22Rv1 (cell line): ENCODE measurements around the gene SRPRB.

Experiments used
- H3K27ac ChIP-seq: fragments of 450-650 bp; 2 replicates; pipeline ENCODE4 v1.5.1; 2017
- ZFX ChIP-seq: fragments of 450-650 bp; IDR thresholded peaks from 2 replicates; pipeline ENCODE4 v1.6.1; 2017; ENCODE audit warnings: antibody characterized with exemption, borderline replicate concordance
- TF ChIP-seq, protein P1 (sequence below): fragments of 450-650 bp; IDR thresholded peaks from 2 replicates; pipeline ENCODE4 v1.5.1; 2017; ENCODE audit warnings: mild to moderate bottlenecking

The SRPRB gene

DNA sequence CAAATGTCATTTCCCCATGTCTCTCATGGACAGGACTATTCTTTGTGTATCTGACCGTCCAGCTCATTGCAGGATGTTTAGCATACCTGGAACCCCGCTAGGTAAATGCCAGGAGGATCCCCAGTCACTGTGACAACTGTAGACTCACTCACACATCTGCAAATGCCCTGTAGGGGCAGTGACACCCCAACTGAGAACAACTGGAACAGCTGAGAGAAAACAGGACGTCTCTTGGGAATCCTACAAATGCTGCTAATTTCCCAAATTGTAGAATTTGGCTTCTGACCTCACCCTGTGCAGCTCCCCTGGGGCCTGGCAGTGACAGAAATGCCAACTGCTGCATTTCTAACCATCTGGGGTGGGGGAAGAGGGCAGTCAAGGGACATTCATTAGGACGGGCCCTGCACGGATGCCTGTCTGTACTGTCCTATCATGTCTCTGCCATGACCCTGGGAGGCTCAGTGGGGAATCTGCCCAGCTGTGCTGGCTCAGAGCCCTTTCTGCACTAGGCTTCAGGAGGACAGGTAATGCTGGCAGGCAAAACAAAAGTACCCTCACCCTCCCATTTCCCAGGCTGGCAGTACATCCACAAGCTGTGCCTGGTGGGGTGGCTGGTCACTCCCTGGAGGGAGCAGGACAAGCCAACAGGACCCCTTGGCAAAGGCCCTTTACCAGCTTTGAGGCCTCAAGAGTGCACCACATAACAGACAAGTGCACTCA lies 59.7 kb downstream of the SRPRB start:
- no peak overlapping the region for H3K27ac ChIP-seq

DNA sequence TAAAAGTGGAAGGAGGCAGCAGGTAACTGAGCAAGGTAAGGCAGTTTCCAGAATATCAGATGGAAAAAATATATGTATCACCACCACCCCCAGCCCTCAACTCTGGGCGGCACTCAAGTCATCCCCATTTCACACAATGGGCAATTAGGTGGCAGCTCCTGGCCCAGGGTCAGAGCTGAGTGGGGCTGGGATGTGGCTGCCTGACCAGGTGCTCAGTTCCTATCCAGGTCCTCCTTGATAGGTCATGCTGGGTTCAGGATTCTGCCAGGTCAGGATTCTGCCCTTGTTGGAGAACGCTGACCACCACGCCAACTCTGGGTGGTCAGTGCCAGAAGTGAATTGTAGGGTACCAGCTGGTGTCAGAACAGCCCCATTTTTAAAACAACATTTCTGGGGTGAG lies 60.5 kb downstream of the SRPRB start:
- no peak for TF ChIP-seq ZFX
- TF ChIP-seq, protein P1, sequence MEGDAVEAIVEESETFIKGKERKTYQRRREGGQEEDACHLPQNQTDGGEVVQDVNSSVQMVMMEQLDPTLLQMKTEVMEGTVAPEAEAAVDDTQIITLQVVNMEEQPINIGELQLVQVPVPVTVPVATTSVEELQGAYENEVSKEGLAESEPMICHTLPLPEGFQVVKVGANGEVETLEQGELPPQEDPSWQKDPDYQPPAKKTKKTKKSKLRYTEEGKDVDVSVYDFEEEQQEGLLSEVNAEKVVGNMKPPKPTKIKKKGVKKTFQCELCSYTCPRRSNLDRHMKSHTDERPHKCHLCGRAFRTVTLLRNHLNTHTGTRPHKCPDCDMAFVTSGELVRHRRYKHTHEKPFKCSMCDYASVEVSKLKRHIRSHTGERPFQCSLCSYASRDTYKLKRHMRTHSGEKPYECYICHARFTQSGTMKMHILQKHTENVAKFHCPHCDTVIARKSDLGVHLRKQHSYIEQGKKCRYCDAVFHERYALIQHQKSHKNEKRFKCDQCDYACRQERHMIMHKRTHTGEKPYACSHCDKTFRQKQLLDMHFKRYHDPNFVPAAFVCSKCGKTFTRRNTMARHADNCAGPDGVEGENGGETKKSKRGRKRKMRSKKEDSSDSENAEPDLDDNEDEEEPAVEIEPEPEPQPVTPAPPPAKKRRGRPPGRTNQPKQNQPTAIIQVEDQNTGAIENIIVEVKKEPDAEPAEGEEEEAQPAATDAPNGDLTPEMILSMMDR: no peak
- H3K27ac ChIP-seq: no peak overlapping the region

More for the DNA sequence above, 59.7 kb downstream of the SRPRB start:
- TF ChIP-seq, protein P1: no peak
- TF ChIP-seq ZFX: no peak

DNA sequence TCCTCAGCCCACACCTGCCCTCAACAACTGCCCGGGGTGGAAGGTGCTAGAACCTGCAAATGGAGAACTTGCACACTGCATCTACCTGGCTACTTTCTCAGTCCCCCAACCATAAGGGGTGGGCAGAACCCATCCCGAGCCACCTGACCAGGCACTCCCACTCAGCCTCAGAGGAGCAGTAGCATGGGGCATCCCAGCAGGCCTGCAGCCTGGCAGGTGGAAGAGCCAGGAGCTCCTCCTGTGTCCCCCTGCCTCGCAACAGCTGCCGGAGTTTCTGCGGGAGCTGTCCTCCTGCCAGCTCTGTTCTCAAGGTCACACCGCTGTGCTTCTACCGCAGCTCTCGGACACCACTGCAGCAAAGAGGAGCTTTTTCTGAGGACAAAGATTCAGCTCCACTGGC lies 62.6 kb downstream of the SRPRB start:
- TF ChIP-seq, protein P1: no peak
- TF ChIP-seq ZFX: no peak
- H3K27ac ChIP-seq: no peak overlapping the region

GRCh38 chr3:133868758-133869475 lies 63.3 kb downstream of the SRPRB start:
- TF ChIP-seq, protein P1: no peak
- TF ChIP-seq ZFX: no peak
- H3K27ac ChIP-seq: no peak overlapping the region

- H3K27ac ChIP-seq: no peak overlapping the region
- TF ChIP-seq, protein P1: no peak
- TF ChIP-seq ZFX: no peak
These were observed 64.0 kb downstream of the SRPRB start for GRCh38 chr3:133869586-133869985.

DNA sequence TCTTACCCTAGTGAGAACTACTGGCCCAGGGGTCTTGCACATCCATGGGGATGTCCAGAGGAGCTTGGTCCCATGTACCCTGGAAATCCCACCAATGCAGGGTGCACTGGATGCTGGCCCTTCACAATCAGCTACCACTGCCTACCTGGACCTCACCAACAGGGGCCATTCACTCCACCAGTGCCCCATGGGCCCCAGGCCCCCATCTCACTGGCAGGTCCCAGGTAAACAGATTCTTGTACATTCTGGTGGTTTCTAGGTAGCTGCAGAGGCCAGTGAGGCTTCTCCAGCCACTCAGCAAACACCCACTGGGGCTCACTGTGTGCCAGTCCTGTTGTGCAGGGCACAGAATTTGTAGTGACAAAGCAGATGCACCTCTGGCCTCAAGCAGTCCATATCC lies 65.2 kb downstream of the SRPRB start:
- TF ChIP-seq, protein P1: no peak
- TF ChIP-seq ZFX: no peak
- H3K27ac ChIP-seq: no peak overlapping the region
